Fibroblast of skin of back (primary cell): ENCODE results near the gene KIAA0319L.
A peak's percentile ranks its signal among the peaks of the same experiment; 100 is the strongest.
"Not testable (repeated sequence)": the region's sequence is repeated elsewhere in the genome, so short reads cannot be mapped to it uniquely, and the experiment has no call there.

Experiments used
- DNase-seq: peaks from one replicate; pipeline ENCODE4 v3.0.0-alpha.2; 2013

Gene KIAA0319L

DNA sequence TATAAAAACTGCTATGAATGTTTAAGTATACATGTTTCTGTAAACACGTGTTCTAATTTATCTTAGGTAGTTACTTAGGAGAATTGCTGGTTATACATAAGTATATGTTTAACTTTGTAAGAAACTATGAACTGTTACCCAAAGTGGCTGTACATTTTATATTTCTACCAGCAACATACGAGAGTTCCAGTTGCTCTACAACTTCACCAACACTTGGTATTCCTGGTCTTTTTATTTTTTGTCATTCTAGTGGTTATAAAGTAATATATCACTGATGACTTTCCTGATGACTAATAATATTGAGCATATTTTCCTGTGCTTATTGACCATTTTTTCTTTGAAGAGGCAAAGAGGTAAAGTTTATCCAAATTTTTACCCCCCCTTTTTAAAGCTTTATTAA lies 76.0 kb downstream of the KIAA0319L start:
- DNase-seq, result no peak

GRCh38 chr1:35477870-35478269 lies 79.3 kb downstream of the KIAA0319L start:
- DNase-seq, result no peak

DNA sequence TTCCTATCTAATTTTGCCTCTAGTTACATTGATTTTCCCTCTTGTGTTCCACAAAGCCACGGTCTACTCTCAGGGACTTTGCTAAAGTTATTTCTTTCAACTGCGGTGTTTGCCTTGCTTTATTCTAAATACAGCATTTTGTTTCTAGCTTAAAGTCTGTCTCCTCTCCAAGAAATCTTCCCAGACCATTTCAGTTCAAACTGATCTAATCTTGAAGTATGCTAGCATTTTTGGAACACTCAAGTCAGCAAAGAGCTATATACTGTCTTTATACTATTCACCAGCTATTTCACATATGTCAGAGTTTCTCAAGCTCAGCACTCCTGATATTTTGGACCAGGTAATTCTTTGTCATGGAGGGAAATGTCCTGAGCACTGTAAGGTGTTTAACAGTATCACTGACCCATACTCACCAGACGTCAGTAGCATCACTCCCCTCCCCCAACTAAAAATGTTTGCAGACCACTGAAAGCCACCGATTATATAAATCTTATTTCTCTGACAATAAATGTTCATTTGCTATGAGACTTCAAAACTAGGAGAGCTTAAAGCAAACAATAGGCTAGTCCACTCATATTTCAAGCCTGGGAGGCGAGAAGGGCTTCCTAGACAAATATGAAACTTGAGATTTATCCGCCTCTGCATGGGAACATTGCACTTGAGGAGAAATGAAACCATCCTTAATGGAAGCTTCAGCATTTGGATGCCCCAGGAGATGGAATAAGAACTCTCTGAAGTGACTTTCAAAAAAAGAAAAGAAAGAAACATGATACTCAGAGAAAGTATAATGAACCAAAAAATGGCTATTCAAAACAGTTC lies 81.1 kb downstream of the KIAA0319L start:
- no peak for DNase-seq

DNA sequence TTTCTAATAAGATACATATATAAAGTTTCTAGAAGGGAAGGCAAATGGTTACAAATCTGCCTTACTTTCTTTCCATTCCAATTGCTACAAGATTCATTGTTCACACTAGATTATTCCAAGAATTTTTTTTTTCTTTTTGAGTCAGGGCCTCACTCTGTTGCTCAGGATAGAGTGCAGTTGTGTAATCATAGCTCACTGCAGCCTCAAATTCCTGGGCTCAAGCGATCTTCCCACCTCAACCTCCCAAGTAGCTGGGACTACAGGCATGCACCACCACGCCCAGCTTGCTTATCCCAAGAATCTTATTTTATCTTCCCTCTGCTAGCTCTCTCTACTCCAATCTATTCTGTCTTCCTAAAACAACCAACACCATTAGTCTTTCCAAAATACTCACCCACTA lies 81.8 kb downstream of the KIAA0319L start:
- DNase-seq, result no peak

GRCh38 chr1:35473216-35473615 lies 84.0 kb downstream of the KIAA0319L start:
- DNase-seq, result not testable (repeated sequence)

GRCh38 chr1:35470977-35471613 lies 86.1 kb downstream of the KIAA0319L start:
- DNase-seq, result no peak

GRCh38 chr1:35466120-35466519 lies 91.1 kb downstream of the KIAA0319L start:
- DNase-seq, result no peak

DNA sequence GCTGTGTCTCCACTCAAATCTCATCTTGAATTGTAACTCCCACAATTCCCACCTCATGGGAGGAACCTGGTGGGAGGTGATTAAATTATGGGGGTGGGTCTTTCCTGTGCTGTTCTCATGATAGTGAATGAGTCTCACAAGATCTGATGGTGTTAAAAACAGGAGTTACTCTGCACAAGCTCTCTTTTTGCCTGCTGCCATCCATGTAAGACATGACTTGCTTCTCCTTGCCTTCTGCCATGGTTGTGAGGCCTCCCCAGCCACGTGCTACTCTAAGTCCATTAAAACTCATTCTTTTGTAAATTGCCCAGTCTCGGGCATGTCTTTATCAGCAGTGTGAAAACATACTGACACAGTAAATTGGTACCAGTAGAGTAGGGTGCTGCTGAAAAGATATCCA lies 93.5 kb downstream of the KIAA0319L start:
- DNase-seq, result not testable (repeated sequence)

DNA sequence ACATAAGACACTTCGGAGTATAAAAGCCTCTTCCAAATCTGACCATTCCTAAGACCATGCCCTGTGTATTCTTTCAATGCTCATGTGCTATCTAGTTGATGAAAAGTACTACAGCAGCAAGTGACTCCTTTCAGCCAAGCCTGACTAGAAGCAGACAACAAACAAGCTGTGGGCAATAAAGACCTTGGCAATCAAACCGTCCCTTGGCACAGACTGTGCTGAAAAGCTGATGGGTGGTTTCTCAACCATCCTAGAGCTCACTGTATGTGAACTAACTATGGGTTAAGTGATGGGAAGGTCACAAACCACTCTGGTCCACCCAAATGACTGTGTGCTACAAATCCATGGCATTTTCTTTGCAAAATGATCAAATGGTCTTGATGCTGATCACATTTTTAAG lies 94.0 kb downstream of the KIAA0319L start:
- no peak for DNase-seq

GRCh38 chr1:35461966-35462651 lies 95.1 kb downstream of the KIAA0319L start:
- DNase-seq, result no peak

- DNase-seq, result no peak
Observed at GRCh38 chr1:35460796-35461195, 96.4 kb downstream of the KIAA0319L start.

GRCh38 chr1:35454616-35455015 lies 102.6 kb downstream of the KIAA0319L start:
- peak; percentile 8 for DNase-seq

- no peak for DNase-seq
Observed at GRCh38 chr1:35454176-35454575, 103.0 kb downstream of the KIAA0319L start.

GRCh38 chr1:35453031-35453430 lies 104.2 kb downstream of the KIAA0319L start:
- no peak for DNase-seq

DNA sequence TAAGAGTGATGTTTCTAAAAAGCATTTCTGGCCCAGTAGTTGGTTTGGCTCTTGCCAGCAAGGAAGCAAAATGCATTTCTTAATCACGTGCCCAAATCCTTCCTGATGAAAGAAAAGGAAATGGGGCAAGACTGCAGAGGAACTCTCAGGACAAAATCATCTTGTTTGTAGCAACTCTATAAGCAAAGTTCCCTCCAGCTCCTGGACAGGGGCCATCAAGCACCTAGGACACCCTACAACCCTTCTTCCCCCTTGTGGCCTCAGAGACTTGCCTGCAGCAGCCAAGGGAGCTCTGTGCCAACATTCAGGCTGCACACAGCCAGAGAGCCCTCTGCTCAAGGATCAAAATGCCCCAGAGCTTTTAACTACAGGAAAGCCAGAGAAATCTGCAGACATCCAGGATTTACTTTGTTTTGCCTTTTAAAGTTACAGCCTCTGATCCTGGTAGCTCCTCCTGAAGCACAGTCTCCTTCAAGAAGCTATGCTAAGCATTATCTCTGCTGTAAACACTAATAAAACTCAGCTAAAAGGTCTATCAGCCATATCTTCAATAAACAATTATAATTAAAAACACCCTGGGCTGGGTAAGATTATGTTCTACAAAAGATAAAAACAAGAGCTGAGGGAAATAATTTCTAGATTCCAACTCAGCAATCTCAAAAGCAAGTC lies 105.0 kb downstream of the KIAA0319L start:
- no peak for DNase-seq

DNA sequence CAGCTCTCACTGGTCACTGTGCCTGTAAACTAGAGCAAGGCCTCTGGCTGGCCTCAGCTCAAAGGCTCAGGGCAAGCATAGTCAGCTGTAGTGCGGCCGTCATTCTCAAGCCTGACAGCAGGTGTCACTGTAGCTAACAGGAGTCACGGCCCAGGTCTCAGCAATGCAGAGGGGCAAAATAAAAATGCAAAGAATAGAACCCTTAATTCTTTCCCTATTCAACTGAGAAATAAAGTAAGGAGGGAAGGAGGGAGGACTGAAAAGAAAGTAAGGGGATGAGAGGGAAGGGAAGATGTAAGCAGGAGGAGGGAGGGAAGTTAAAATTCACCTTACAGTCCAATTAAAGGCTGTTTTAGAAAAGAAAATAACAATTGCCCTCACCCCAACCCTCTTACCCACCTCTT lies 106.1 kb downstream of the KIAA0319L start:
- DNase-seq, result peak; percentile 65

DNA sequence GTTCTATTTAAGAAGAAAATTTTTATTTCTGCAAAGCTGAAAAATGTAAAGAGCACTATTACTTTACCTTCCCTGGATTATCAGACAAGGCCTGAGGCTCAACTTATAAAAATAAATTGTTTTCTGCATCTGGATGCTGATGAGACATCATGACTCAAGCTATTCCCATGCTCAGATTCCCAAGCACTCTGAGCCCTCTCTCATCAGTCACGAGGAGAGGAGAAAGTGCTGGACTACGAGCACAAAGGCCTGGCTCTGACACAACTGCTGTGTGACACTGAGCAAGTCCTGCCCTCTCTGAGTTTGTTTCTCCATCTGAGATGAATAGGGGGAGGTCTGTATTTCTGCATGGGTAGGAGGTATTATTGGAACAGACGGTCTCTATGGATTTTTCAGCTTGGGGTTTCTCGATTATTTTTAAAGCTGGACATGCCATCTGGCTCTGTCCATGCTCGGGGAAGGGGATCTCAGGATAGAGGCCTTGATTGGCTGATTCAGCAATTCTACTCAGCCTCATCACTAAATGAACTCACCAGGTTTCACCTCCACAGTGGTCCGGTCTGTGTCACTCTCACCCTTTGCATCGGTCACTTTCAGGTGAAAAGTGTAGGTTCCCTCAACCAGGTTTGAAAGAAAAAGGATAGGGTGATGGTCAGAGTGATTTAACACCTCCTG lies 107.7 kb downstream of the KIAA0319L start:
- peak; percentile 74 for DNase-seq

DNA sequence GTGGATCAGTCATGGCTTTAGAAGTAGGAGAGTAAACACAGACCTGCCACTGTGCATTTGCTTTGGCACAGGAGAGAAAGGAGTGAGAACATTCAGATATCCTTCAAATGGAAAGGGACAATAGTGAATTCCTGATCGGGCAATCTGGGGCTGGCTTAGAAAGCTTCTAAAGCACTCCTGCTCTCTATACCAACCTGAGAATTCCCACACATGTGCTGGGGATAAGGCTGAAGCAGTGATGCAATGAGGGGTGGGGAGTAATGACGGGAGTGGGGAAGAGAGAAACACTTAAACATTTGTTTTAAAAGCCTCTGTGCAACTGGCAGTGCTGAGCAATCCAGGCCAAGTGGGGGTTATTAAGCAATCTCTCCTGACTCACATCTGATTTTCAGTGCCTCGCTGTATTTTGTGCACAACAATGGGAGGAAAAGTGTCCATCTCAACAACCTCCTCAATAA lies 108.8 kb downstream of the KIAA0319L start:
- DNase-seq, result peak; percentile 55

DNA sequence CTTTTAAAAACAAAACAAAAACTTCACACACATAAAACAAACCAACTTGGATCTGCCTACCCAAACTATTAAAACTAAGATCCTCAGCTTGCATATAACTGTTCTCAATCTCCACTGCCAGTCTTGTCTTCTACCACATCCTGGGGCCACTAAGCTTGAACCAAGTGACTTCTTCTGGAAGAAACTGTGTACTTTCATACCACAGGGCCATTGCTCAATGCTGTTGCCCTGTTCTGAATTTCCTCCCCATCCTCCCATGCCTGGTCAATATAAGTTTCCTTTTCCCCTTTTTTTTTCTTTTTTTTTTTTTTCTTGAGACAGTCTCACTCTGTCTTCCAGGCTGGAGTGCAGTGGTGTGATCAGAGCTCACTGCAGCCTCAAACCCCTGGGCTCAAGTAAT lies 109.9 kb downstream of the KIAA0319L start:
- no peak for DNase-seq

DNA sequence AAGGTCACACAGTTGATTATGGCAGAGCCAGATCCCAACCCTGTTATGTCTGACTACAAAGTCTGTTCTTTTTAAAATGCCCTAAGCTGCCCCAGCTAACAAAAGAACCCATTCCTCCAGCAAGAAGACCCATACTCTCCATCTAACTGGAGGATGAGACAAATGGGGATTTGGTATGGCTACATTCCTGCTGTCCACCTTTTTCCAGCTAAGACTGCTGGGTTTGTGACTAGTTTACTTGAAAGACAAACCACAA lies 112.8 kb downstream of the KIAA0319L start:
- DNase-seq, result no peak

- DNase-seq, result peak; percentile 12
Observed at GRCh38 chr1:35443768-35444518, 113.3 kb downstream of the KIAA0319L start.

- no peak for DNase-seq
Observed at GRCh38 chr1:35442734-35443133, 114.5 kb downstream of the KIAA0319L start.
